Middle frontal gyrus (tissue), 1 donor: Measurements from ENCODE around the gene CLOCK.

ENCODE experiments used
- DNase-seq: peaks from one replicate; pipeline ENCODE4 v3.0.0-alpha.2; 2015; ENCODE audit warnings: low spot score; ENCODE audit errors: extremely low spot score

CLOCK gene

GRCh38 chr4:55485821-55486220 lies 60.9 kb downstream of the CLOCK start:
- DNase-seq = no peak

- DNase-seq = no peak
Measured at GRCh38 chr4:55483315-55483714, 63.4 kb downstream of the CLOCK start.

- no peak for DNase-seq
Measured at GRCh38 chr4:55475394-55476243, 71.1 kb downstream of the CLOCK start.

- DNase-seq = no peak
Measured at GRCh38 chr4:55469979-55470378, 76.7 kb downstream of the CLOCK start.

GRCh38 chr4:55468724-55469123 lies 78.0 kb downstream of the CLOCK start:
- DNase-seq = no peak

- DNase-seq = no peak
Measured at GRCh38 chr4:55466001-55466400, 80.7 kb downstream of the CLOCK start.

- no peak for DNase-seq
Measured at GRCh38 chr4:55458611-55459010, 88.1 kb downstream of the CLOCK start.

GRCh38 chr4:55458164-55458563 lies 88.5 kb downstream of the CLOCK start:
- no peak for DNase-seq

GRCh38 chr4:55450566-55450965 lies 96.1 kb downstream of the CLOCK start:
- DNase-seq = no peak

- DNase-seq = no peak
Measured at GRCh38 chr4:55447831-55448230, 98.9 kb downstream of the CLOCK start.

GRCh38 chr4:55447108-55447708 lies 99.5 kb downstream of the CLOCK start:
- no peak for DNase-seq

- DNase-seq = no peak
Measured at GRCh38 chr4:55446578-55446922, 100.2 kb downstream of the CLOCK start.

- no peak for DNase-seq
Measured at GRCh38 chr4:55445921-55446577, 100.7 kb downstream of the CLOCK start.

GRCh38 chr4:55444827-55445226 lies 101.9 kb downstream of the CLOCK start:
- no peak for DNase-seq

- DNase-seq = no peak
Measured at GRCh38 chr4:55442541-55442940, 104.2 kb downstream of the CLOCK start.

- no peak for DNase-seq
Measured at GRCh38 chr4:55440786-55441185, 105.9 kb downstream of the CLOCK start.

GRCh38 chr4:55439023-55439422 lies 107.7 kb downstream of the CLOCK start:
- DNase-seq = no peak

GRCh38 chr4:55438314-55438713 lies 108.4 kb downstream of the CLOCK start:
- no peak for DNase-seq

GRCh38 chr4:55437823-55438222 lies 108.9 kb downstream of the CLOCK start:
- DNase-seq = no peak

GRCh38 chr4:55437356-55437796 lies 109.3 kb downstream of the CLOCK start:
- DNase-seq = no peak

- no peak for DNase-seq
Measured at GRCh38 chr4:55435141-55435841, 111.4 kb downstream of the CLOCK start.
